ENCODE measurements around the gene ID2. TPM values are rescaled to one million over a fixed set of nuclear protein-coding genes. Genes with fewer than 3 reads are reported as not detected.

Gene ID2
- total and polyA plus RNA-seq, 2 of the 13 experiments (the other 11 are each of a cell fraction or from before 2014, with no cell fraction given): 214 to 719 TPM

- TF ChIP-seq ATF7-NPFF (CRISPR knock-in tag; IDR thresholded peaks at IDR 0.05; ENCODE audit: low read depth) (peak; percentile 31; the same call in 1 of the 2 replicates), ZNF512B (CRISPR knock-in tag; IDR thresholded peaks at IDR 0.05; ENCODE audit: borderline replicate concordance) (peak; percentile 93; the same call in 1 of the 2 replicates), ZNF781 (CRISPR knock-in tag; IDR thresholded peaks at IDR 0.05; ENCODE audit: borderline replicate concordance, not compliant biosample characterization) (peak; percentile 91), ZNF567 (CRISPR knock-in tag; IDR thresholded peaks at IDR 0.05; ENCODE audit: borderline replicate concordance) (no peak), MTA1 (CRISPR knock-in tag; IDR thresholded peaks at IDR 0.05; ENCODE audit: borderline replicate concordance) (peak; percentile 92), ZNF281 (CRISPR knock-in tag; IDR thresholded peaks at IDR 0.05; ENCODE audit: borderline replicate concordance) (no peak), RBM22 (optimal IDR thresholded peaks at IDR 0.05; ENCODE audit: low read length) (peak; percentile 93), NFATC3 (CRISPR knock-in tag; IDR thresholded peaks at IDR 0.05) (peak; percentile 90), TFDP1 (CRISPR knock-in tag; IDR thresholded peaks at IDR 0.05; ENCODE audit: borderline replicate concordance) (peak; percentile 95), ZNF562 (CRISPR knock-in tag; IDR thresholded peaks at IDR 0.05; ENCODE audit: borderline replicate concordance) (0 out of 2 replicates have a peak, but pooled peaks have one; percentile 32), ZNF337 (CRISPR knock-in tag; IDR thresholded peaks at IDR 0.05; ENCODE audit: borderline replicate concordance, low read depth) (peak; percentile 53; the same call in 1 of the 2 replicates), ZBTB8A (CRISPR knock-in tag; IDR thresholded peaks at IDR 0.05; ENCODE audit: borderline replicate concordance, low read depth) (0 out of 2 replicates have a peak, but pooled peaks have one; percentile 33), HNRNPH1 (optimal IDR thresholded peaks at IDR 0.05; ENCODE audit: low read depth, low read length) (peak; percentile 62), GLMP (CRISPR knock-in tag; IDR thresholded peaks at IDR 0.05; ENCODE audit: borderline replicate concordance) (no peak), NR3C1 (CRISPR knock-in tag; IDR thresholded peaks at IDR 0.05) (no peak)
Observed at GRCh38 chr2:8684878-8685696, 3.2 kb downstream of the ID2 start (continued).

All from HepG2 (cell line).